GM12872 (cell line): ENCODE data around the gene TTC39A.

Source experiments
- TF ChIP-seq, protein P1 (sequence below): IDR thresholded peaks from 3 replicates; pipeline ENCODE4 v1.5.1; 2011; ENCODE audit warnings: low read depth, mild to moderate bottlenecking, low read length, moderate library complexity; ENCODE audit not compliant: insufficient read depth

Gene TTC39A

DNA sequence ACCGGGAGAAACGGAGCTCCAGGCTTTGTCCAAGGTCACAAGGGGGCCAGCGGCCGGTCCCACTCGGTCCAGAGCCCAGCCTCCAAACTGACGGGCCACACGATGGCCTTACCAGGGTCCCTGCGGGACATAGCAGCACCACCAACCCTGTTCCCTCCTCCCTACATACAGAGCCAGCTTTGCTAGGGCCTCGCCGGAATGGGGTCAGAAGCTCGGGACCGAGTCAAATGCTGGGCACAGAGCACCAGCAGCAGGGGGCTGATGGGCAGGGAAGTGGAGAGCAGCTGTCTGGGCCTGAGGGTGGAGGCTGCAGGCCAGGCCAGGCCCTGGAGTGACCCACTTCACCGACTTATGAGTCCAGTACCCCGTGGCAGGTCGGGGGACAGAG lies 14.9 kb upstream of the TTC39A start:
- TF ChIP-seq, protein P1, sequence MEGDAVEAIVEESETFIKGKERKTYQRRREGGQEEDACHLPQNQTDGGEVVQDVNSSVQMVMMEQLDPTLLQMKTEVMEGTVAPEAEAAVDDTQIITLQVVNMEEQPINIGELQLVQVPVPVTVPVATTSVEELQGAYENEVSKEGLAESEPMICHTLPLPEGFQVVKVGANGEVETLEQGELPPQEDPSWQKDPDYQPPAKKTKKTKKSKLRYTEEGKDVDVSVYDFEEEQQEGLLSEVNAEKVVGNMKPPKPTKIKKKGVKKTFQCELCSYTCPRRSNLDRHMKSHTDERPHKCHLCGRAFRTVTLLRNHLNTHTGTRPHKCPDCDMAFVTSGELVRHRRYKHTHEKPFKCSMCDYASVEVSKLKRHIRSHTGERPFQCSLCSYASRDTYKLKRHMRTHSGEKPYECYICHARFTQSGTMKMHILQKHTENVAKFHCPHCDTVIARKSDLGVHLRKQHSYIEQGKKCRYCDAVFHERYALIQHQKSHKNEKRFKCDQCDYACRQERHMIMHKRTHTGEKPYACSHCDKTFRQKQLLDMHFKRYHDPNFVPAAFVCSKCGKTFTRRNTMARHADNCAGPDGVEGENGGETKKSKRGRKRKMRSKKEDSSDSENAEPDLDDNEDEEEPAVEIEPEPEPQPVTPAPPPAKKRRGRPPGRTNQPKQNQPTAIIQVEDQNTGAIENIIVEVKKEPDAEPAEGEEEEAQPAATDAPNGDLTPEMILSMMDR = no peak

DNA sequence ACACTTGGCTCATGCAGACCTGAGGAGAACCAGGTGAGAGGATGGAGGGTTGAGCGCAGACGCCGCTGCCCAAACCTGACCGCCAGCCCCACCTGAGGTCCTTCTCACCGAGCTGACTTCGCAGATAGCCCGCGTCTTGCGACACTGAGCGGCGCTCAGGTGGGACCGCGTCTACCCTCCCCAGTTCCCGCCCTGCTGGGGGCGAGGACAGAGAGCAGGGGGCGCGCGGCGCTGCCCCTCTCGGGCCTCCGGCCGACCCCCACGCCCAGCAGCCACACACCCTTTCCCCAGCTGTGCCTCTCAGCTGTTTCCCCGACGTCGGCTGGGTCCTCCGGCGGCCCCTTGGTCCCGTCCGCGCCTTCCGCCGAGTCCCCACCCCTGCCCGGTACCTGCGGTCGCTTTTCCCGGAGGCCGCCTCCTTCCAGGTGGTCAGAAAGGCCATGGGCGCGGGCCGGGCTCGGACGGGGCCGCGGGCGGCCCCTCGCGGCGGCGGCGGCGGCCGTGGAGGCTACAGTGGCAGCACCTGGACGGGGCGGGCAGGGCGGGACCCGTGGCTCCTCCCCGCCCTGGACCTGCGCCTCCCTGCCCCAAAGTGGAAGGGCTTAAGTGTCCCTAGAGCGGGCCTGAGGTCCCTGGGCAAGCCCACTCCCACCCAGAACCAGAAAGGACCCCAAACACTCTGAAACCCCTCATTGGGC lies 14.4 kb upstream of the TTC39A start:
- TF ChIP-seq, protein P1 = no peak

DNA sequence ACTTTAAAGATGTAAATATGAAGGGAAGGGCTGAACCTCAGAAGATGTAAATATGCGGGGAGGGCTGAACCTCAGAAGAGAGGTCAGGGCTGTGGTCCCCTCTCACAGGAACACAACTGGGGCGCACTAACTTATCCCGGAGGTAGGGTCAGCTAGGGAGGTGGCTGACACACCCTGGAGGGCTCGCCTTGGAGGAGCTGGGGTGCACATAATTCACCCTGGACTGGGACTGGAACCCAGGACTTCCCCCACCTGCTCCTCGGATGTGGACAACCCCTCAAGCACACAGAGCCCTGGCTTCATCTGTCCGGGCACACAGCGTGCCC lies 13.9 kb upstream of the TTC39A start:
- TF ChIP-seq, protein P1 = no peak

DNA sequence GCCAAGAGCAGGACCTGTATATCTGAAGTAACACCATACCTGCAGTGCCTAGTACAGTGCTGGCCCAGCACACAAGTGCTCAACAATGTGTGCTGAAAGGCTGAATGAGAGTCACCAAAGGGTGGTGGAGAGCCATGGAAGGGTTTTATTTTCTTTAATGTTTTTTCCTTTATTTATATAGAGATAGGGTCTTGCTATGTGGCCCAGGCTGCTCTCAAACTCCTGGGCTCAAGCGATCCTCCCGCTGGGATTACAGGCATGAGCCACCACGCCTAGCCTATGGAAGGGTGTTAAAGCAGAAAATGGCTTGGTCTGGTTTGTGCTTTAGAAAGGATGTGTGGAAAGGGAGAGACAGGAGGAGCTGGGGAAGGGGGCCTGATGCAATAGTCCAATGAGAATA lies 13.3 kb upstream of the TTC39A start:
- TF ChIP-seq, protein P1 = no peak

DNA sequence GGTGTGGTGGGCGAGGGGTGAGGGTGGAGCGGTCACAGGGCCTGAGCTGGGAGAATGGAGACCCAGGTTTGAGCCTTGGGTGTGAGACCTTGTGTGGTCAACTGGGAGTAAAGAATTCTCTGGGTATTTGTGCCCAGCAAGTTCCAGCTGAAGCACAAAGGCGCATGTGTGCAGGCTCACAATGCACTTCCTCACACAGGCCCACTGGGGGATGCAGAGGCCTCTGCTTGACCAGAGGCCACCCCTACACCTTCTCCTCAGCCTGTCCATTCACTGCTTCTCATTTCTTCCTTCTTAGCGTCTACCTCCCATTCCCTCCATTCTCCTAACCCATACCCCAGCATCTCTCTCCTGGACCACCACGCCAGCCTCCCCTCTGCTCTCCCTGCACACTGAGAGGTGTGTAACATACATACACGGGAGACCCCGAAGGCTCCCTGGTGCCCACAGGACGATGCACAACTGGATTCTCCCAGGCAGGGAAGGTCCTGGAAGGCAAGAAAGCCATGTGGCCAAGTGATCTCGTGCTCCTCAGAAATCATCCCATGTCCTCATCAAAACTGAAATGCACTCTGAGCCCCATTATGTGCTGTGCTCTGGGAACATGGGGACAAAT lies 12.3 kb upstream of the TTC39A start:
- TF ChIP-seq, protein P1 = no peak

DNA sequence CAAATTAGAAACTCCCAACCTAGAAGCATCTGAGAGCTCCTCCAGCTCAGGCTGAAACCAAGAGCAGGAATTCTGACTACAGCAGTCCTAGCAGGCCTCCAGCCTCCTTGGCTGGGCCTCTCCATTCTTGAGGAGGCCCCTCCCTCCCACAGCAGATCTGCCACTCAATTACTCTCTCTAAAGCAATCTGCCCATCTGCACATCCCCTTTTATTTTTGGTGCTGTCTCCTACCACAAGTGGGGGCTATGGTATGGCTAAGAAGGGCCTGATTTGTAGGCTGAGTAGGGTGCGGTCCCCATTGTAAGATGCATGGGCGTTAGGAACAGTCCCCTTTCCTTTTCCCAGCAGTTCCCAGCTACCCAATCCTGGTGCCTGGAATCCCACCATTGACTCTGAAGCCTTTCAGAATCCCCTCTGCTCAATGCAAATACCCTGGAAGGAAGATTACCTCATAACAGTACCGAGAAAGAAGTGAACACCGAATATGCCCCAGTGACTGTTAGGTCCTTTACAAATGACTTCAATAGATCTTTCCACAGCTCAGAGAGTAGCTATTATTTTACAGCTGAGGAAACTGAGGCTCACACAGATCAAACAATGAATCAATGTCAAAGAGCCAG lies 11.6 kb upstream of the TTC39A start:
- TF ChIP-seq, protein P1 = peak; percentile 57

DNA sequence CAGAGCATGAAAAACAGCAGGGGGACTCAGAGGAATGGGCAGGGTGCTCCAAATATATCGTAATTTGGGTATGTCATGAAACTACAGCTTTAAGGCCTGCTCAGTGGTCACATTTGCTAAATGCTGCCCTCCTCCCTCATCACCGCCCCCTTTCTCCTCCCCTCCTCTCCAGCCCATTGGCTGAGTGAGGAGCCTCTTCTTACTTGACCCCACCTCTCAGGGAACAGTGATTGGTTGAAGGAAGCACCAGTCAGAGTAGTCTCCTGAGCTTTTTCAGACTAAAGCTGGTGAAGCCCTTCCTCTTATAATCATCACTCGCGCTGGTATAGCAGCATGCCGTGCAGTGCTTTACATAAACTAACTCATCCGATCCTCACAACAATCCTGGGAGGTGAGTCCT lies 10.0 kb upstream of the TTC39A start:
- TF ChIP-seq, protein P1 = no peak
